ENCODE measurements around the gene LIN9.
"Not testable (repeated sequence)": the region's sequence is repeated elsewhere in the genome, so short reads cannot be mapped to it uniquely, and the experiment has no call there.

Gene LIN9

GRCh38 chr1:226209307-226210059 lies 99.5 kb downstream of the LIN9 start:
- TF ChIP-seq, protein P1, sequence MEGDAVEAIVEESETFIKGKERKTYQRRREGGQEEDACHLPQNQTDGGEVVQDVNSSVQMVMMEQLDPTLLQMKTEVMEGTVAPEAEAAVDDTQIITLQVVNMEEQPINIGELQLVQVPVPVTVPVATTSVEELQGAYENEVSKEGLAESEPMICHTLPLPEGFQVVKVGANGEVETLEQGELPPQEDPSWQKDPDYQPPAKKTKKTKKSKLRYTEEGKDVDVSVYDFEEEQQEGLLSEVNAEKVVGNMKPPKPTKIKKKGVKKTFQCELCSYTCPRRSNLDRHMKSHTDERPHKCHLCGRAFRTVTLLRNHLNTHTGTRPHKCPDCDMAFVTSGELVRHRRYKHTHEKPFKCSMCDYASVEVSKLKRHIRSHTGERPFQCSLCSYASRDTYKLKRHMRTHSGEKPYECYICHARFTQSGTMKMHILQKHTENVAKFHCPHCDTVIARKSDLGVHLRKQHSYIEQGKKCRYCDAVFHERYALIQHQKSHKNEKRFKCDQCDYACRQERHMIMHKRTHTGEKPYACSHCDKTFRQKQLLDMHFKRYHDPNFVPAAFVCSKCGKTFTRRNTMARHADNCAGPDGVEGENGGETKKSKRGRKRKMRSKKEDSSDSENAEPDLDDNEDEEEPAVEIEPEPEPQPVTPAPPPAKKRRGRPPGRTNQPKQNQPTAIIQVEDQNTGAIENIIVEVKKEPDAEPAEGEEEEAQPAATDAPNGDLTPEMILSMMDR (IDR thresholded peaks at IDR 0.05; ENCODE audit: low read depth, low read length): no peak
- Histone ChIP-seq H3K9me3 (ENCODE audit: severe bottlenecking) (no peaks in the 10 kb centered on the region), H3K27me3 (ENCODE audit: insufficient read depth, low read depth, severe bottlenecking) (no peaks in the 10 kb centered on the region), H3K27ac (peak overlapping the region; percentile 34; the same call in 1 of the 2 replicates), H3K36me3 (no peaks in the 10 kb centered on the region), H3K4me3 (ENCODE audit: low read depth, low read length) (no peak overlapping the region)
- DNase-seq: peak; percentile 23

- Histone ChIP-seq H3K27me3 (ENCODE audit: insufficient read depth, low read depth, severe bottlenecking) (no peaks in the 10 kb centered on the region), H3K27ac (no peak overlapping the region), H3K4me3 (ENCODE audit: low read depth, low read length) (no peak overlapping the region), H3K36me3 (no peaks in the 10 kb centered on the region), H3K9me3 (ENCODE audit: severe bottlenecking) (no peaks in the 10 kb centered on the region)
- DNase-seq: no peak
- TF ChIP-seq, protein P1 (IDR thresholded peaks at IDR 0.05; ENCODE audit: low read depth, low read length): no peak
Observed at GRCh38 chr1:226207048-226207447, 101.9 kb downstream of the LIN9 start.

- no peaks in the 10 kb centered on the region for H3K36me3 ChIP-seq
- H3K27me3 ChIP-seq (ENCODE audit: insufficient read depth, low read depth, severe bottlenecking): no peaks in the 10 kb centered on the region
- no peak overlapping the region for H3K27ac ChIP-seq
- H3K4me3 ChIP-seq (ENCODE audit: low read depth, low read length): no peak overlapping the region
- DNase-seq: no peak
- no peaks in the 10 kb centered on the region for H3K9me3 ChIP-seq (ENCODE audit: severe bottlenecking)
- TF ChIP-seq, protein P1 (IDR thresholded peaks at IDR 0.05; ENCODE audit: low read depth, low read length): no peak
Observed at GRCh38 chr1:226204198-226204597, 104.8 kb downstream of the LIN9 start.

- no peak overlapping the region for H3K4me3 ChIP-seq (ENCODE audit: low read depth, low read length)
- no peaks in the 10 kb centered on the region for H3K9me3 ChIP-seq (ENCODE audit: severe bottlenecking)
- TF ChIP-seq, protein P1 (IDR thresholded peaks at IDR 0.05; ENCODE audit: low read depth, low read length): no peak
- DNase-seq: no peak
- no peaks in the 10 kb centered on the region for H3K36me3 ChIP-seq
- no peaks in the 10 kb centered on the region for H3K27me3 ChIP-seq (ENCODE audit: insufficient read depth, low read depth, severe bottlenecking)
- no peak overlapping the region for H3K27ac ChIP-seq
Observed at GRCh38 chr1:226203655-226204054, 105.3 kb downstream of the LIN9 start.

DNA sequence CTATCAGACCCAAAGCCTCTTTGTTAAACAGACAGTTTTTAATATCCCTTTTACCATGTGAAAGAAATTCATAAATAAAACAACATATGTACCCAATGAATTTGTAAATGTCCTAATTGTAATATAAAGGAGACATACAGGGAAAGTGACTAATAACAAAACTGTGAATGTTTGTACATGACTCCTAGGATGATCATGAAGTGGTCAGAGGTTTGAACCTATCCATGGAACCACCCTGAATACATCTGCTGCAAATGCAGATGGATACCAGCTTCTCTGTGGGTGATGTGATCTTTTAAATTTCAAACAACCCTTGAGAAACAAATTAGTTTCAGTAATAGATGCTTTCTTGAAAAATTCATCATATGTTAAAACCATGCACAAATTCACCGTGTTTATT lies 105.7 kb downstream of the LIN9 start:
- Histone ChIP-seq H3K9me3 (ENCODE audit: severe bottlenecking) (no peaks in the 10 kb centered on the region), H3K36me3 (no peaks in the 10 kb centered on the region), H3K27me3 (ENCODE audit: insufficient read depth, low read depth, severe bottlenecking) (no peaks in the 10 kb centered on the region), H3K4me3 (ENCODE audit: low read depth, low read length) (no peak overlapping the region), H3K27ac (no peak overlapping the region)
- TF ChIP-seq, protein P1 (IDR thresholded peaks at IDR 0.05; ENCODE audit: low read depth, low read length): no peak
- no peak for DNase-seq

DNA sequence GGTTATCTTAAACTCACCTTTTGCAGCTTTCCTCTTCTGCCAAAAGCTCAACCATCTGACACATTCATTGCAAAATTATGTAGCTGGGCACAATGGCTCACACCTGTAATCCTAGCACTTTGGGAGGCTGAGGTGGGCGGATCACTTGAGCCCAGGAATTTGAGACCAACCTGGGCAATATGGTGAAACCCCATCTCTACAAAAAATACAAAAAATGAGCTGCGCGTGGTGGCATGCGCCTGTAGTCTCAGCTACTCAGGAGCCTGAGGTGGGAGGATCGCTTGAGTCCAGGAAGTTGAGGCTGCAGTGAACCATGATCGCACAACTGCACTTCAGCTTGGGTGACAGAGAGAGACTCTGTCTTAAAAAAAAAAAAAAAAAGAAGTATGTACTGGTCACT lies 106.3 kb downstream of the LIN9 start:
- not testable (repeated sequence) for H3K27ac ChIP-seq; H3K36me3 ChIP-seq; H3K27me3 ChIP-seq (ENCODE audit: insufficient read depth, low read depth, severe bottlenecking); H3K9me3 ChIP-seq (ENCODE audit: severe bottlenecking); H3K4me3 ChIP-seq (ENCODE audit: low read depth, low read length); DNase-seq
